ENCODE data around the gene SLC27A5. TPM values are rescaled to one million over a fixed set of nuclear protein-coding genes. Genes with fewer than 3 reads are reported as not detected.
"Not testable (repeated sequence)": the region's sequence is repeated elsewhere in the genome, so short reads cannot be mapped to it uniquely, and the experiment has no call there.

The SLC27A5 gene
- total RNA-seq, 2 donors from 2014 or later = 10.2 to 21.4 TPM

DNA sequence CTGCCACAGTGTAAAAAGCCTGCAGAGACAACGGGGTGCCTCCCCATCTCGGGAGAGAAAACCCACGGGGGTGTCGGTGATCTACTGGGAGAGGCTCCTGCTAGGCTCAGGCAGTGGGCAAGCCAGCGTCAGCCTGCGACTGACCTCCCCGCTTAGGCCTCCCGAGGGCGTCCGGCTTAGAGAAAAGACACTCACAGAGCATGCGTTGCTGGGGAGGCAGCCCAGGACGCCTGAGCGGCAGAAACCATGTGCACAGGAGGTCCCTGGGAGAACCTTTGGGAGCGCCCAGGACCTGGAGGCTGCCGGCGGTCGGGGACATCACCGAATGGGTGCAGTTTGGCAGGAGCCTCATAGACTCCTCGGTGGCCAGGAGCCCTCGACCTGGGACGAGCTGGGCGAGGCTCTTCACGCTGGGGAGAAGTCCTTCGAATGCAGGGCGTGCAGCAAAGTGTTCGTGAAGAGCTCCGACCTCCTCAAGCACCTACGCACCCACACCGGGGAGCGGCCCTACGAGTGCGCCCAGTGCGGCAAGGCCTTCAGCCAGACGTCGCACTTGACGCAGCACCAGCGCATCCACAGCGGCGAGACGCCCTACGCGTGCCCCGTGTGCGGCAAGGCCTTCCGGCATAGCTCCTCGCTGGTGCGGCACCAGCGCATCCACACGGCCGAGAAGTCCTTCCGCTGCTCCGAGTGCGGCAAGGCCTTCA lies 40.8 kb downstream of the SLC27A5 start:
- H3K9me3 Mint-ChIP-seq; DNase-seq (ENCODE audit: low spot score in 2 of 2); H3K36me3 Mint-ChIP-seq; H3K27ac Mint-ChIP-seq; ATAC-seq: not testable (repeated sequence)

DNA sequence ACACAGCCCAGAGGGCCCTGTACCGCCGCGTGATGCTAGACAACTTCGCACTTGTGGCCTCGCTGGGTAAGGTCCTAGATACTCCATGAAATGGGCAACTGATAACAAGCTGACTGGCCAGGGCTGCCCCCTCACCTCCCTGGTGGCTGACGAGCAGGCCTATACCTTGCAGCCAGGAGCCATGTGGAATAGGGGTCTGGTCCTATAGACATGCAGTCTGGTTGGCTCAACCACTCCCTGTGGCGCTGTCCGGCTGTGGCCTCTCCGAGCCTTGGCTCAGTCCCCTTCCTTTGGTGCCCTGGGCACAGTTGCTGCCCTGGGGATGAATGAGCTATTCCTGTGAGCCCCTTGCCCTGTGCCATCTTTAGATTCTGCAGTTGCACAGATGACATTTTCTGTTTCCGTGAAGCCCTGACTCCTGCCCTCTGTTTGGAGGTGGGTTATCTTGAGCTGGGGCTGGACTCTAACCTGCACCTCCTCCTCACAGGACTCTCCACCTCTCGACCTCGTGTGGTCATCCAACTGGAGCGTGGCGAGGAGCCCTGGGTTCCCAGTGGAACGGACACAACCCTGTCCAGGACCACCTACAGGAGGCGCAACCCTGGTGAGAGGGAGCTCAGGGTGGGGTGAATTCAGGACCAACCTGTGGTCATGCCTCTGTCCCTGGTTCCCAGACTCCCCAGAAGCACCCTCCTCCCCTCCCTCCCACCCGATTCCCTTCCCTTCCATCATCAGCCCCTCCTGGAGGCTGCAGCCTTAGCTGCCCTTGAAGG lies 42.4 kb downstream of the SLC27A5 start:
- ATAC-seq = no peak
- Mint-ChIP-seq H3K9me3 (no peaks in the 10 kb centered on the region), H3K36me3 (no peaks in the 10 kb centered on the region), H3K27ac (peak overlapping the region; percentile 22 to 83)
- no peak for DNase-seq (ENCODE audit: low spot score in 2 of 2)

DNA sequence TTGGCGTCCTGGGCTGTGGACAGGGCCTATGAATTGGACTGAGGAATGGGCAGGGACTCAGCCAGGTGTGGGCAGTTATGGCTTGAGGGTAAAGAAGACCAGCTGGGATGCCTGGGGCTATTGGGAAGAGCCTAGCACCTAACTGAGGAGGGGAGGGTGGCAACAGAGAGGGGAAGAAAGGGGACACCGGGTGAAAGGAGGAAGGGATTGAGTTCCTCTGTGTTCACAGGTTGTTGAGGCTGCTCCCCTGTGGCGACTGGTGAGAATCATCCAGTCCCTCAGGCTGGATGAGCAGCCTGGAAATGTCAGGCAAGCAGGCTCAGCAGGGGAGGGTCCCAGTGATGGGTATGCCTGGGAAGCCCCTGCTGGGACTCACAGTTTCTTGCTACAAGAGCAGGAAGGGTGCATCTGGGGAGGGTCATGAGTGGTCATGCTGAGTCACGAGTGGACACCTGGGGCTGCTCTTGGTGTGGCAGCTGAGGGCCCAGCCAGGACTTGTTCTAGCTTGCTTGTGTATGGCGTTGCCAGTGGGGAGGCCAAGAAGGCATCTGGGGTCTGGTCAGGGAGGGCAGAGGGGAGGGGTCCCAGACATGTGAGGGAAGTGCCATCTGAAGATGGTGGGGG lies 43.5 kb downstream of the SLC27A5 start:
- peak overlapping the region; percentile 83 to 94 for H3K27ac Mint-ChIP-seq
- H3K36me3 Mint-ChIP-seq = no peaks in the 10 kb centered on the region
- DNase-seq (ENCODE audit: low spot score in 2 of 2) = peak in 1 of 2 donors; percentile 52
- ATAC-seq = no peak
- no peaks in the 10 kb centered on the region for H3K9me3 Mint-ChIP-seq

DNA sequence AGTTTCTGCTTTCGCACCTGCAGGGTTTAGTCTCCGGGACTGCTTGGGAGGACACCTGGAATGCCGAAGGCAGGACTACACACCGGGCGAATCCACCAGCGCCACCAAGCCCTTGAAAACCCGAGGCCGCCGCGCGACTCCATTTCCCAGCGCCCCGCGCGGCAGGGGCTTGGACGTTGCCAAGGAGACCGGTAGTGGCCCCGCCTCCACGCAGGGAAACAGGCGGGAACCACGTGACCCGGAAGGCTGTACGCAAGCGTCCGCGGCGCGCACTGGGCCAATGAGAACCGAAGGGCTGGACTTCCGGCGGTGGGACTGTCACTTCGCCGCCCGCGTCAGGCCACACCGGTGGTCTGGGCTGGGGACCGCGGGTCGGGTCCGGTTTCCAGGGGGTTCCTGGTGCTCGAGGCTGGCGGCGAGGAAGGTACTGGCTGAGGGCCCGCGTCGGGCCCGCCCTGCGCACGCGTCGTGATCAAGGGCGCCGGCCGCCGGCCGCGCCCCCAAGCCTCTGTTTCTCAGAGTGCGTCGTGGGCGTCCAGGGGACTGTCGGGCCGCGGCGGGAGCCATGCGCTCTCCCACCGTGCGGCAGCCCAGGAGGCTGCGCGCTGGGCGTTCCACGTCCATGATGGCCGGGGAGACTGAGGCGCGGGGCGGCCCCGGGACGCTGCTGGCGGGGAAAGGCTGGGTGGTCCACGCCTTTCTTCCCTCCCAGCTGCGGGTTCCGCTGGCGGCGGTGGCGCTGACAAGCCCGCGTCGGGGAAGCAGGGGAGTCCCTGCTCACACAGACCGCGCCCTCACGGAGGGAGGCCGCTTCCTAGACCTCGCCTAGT lies 44.8 kb downstream of the SLC27A5 start, which contains the start of gene ZNF324:
TSS of gene ZNF324 (plus strand) at position 321 of the 830 bp plus-strand sequence. CDS start 2,106 bp downstream, outside the sequence.
- H3K36me3 Mint-ChIP-seq = no peaks in the 10 kb centered on the region
- ATAC-seq = peak; percentile 99

DNA sequence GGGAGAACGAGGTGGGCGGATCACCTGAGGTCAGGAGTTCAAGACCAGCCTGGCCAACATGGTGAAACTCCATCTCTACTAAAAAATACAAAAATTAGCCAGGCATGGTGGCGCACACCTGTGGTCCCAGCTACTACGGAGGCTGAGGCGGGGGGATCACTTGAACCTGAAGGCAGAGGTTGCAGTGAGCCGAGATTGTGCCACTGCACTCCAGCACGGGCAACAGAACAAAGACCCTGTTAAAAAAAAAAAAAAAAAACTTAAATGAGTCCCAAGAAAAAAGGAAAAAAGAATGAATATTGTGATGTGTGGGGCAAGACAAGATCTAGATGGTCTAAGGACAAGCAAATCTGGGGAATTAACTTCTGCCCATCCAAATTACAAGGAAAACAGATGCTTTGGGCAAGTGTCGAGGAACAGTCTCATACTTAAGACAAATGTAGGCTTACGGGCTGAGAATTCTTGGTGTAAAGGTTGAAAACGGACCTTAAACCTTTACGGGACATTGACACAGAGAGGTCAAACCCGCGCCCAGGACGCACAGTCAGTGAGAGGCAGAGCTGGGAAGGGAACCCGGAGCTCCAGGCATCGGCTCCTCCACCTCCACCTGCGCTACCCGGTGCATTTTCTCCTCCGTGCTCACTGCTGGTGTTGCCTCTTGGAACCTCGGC lies 45.6 kb downstream of the SLC27A5 start:
- no peak for DNase-seq (ENCODE audit: low spot score in 2 of 2)
- no peaks in the 10 kb centered on the region for H3K9me3 Mint-ChIP-seq

More for the DNA sequence above, 44.8 kb downstream of the SLC27A5 start, which contains the start of gene ZNF324:
- Mint-ChIP-seq H3K9me3 (no peaks in the 10 kb centered on the region), H3K27ac (peak within 1 kb of the TSS; percentile 83 to 94)
- peak; percentile 97 for DNase-seq (ENCODE audit: low spot score in 2 of 2)

DNA sequence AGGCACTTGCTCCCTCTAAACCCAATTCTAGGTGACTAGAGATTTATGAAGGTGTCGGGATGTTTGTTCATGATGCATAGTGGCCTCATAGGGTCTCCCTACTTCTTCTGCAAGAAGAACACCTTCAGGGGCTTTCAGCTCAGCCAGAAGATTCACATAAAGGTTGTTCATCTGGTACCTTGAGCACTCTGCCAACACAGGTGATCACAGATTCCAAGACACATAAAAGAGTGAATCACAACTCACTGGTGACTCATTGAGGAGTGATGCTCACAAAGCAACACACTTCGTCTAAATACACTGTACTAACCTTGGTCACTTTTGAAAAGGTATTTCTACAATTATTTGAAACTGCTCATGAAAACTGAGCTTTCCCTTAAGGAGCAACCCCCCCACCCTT lies 51.8 kb downstream of the SLC27A5 start:
- H3K9me3 Mint-ChIP-seq = peaks cover 0 to 4% of the 10 kb centered on the region in 2 donors
- H3K36me3 Mint-ChIP-seq = peaks cover 8 to 12% of the 10 kb centered on the region in 2 donors
- ATAC-seq = peak in 1 of 2 donors; percentile 47
- no peak for DNase-seq (ENCODE audit: low spot score in 2 of 2)
- no peak overlapping the region for H3K27ac Mint-ChIP-seq

More for the DNA sequence above, 45.6 kb downstream of the SLC27A5 start:
- peak; percentile 15 to 27 for ATAC-seq
- H3K27ac Mint-ChIP-seq = peak overlapping the region in 1 of 2 donors; percentile 83
- H3K36me3 Mint-ChIP-seq = no peaks in the 10 kb centered on the region

DNA sequence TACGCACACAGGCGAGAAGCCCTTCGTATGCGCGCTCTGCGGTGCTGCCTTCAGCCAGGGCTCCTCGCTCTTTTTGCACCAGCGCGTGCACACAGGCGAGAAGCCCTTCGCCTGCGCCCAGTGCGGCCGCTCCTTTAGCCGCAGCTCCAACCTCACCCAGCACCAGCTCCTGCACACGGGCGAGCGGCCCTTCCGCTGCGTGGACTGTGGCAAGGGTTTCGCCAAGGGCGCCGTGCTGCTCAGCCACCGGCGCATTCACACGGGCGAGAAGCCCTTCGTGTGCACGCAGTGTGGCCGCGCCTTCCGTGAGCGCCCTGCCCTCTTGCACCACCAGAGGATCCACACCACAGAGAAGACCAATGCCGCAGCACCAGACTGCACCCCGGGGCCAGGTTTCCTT lies 55.7 kb downstream of the SLC27A5 start:
- DNase-seq (ENCODE audit: low spot score in 2 of 2) (no peak), ATAC-seq (no peak)
- H3K36me3 Mint-ChIP-seq = peaks cover 8 to 18% of the 10 kb centered on the region in 2 donors
- H3K27ac Mint-ChIP-seq = no peak overlapping the region
- H3K9me3 Mint-ChIP-seq = peaks cover 0 to 4% of the 10 kb centered on the region in 2 donors

DNA sequence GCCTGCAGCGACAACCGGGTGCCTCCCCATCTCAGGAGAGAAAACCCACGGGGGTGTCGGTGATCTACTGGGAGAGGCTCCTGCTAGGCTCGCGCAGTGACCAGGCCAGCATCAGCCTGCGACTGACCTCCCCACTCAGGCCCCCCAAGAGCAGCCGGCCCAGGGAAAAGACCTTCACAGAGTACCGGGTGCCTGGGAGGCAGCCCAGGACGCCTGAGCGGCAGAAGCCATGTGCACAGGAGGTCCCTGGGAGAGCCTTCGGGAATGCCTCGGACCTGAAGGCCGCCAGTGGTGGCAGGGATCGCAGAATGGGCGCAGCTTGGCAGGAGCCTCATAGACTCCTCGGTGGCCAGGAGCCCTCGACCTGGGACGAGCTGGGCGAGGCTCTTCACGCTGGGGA lies 56.5 kb downstream of the SLC27A5 start:
- Mint-ChIP-seq H3K9me3 (peaks cover 0 to 7% of the 10 kb centered on the region in 2 donors), H3K36me3 (peaks cover 8 to 21% of the 10 kb centered on the region in 2 donors), H3K27ac (no peak overlapping the region)
- ATAC-seq (no peak), DNase-seq (ENCODE audit: low spot score in 2 of 2) (no peak)

DNA sequence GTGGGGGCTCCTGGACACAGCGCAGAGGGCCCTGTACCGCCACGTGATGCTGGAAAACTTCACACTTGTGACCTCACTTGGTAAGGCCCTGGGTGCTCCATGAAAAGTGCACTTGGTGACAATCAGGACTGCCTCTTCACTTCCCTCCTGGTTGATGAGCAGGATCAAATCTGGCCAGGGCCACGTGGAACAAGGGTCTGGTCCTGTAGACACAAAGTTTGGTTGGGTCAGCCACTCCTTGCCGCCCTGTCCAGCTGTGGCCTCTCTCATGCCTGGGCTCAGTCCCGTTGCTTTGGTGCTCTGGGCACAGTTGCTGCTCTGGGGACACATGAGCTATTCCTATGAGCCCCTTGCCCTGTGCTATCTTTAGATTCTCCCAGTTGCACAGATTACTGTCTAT lies 58.0 kb downstream of the SLC27A5 start:
- DNase-seq (ENCODE audit: low spot score in 2 of 2) = no peak
- Mint-ChIP-seq H3K27ac (peak overlapping the region in 1 of 2 donors; percentile 46), H3K9me3 (peaks cover 4 to 18% of the 10 kb centered on the region in 2 donors), H3K36me3 (peaks cover 15 to 36% of the 10 kb centered on the region in 2 donors)
- ATAC-seq = no peak

DNA sequence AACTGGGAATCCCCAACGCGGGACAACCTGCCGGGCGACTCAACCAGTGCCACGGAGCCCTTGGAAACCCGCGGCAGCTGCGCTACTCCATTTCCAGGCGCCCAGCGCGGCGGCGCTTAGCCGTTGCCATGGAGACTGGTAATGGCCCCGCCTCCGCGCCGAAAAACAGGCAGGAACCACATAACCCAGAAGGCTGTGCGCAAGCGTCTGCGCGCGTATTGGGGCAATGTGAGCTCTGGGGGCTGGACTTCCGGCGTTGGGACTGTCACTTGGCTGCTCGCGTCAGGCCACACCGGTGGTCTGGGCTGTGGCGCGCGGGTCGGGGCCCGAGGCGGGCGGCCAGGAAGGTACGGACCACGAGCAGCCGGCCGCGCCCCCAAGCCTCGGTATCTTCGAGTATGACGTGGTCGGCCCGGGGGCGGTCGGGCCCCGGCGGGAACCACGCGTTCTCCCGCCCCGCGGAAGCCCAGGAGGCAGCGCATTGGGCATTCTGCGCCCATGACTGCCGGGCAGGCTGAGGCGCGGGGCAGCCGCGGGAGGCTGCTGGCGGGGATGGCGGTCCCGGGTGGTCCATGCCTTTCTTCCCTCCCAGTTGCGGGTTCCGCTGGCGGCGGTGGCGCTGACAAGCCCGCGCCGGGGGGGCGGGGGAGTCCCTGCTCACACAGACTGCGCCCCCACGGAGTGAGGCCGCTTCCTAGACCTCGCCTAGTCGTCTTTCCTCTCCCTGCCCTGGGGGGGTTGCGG lies 60.3 kb downstream of the SLC27A5 start, which contains the start of gene ZNF324B:
TSS of gene ZNF324B (plus strand) at position 265 of the 744 bp plus-strand sequence. CDS start 2,080 bp downstream, outside the sequence.
- DNase-seq (ENCODE audit: low spot score in 2 of 2) = peak; percentile 95 to 96
- peak; percentile 97 to 98 for ATAC-seq
- H3K27ac Mint-ChIP-seq = peak within 1 kb of the TSS; percentile 68 to 72
- peaks cover 7 to 27% of the 10 kb centered on the region in 2 donors for H3K9me3 Mint-ChIP-seq
- H3K36me3 Mint-ChIP-seq = peaks cover 19 to 39% of the 10 kb centered on the region in 2 donors

DNA sequence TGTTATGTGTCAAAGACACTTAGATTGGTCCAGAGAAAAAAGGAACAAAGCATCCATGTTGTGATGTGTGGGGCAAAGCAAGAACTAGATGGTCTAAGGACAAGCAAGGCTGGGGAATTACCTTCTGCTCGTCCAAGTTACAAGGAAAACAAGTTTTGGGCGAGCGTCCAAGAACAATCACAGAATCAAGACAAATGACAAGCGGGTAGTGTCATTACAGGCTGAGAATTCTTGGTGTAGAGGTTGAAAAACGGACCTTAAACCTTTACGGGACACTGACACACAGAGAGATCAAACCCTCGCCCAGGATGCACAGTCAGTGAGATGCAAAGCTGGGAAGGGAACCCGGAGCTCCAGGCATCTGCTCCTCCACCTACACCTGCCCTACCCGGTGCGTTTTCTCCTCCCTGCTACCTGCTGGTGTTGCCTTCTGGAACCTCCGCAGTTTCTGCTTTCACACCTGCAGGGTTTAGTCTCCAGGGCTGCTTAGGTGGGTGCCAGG lies 60.9 kb downstream of the SLC27A5 start:
- peak overlapping the region in 1 of 2 donors; percentile 9 for H3K27ac Mint-ChIP-seq
- H3K9me3 Mint-ChIP-seq = peaks cover 7 to 27% of the 10 kb centered on the region in 2 donors
- peaks cover 16 to 38% of the 10 kb centered on the region in 2 donors for H3K36me3 Mint-ChIP-seq
- ATAC-seq (peak in 1 of 2 donors; percentile 29), DNase-seq (ENCODE audit: low spot score in 2 of 2) (no peak)

DNA sequence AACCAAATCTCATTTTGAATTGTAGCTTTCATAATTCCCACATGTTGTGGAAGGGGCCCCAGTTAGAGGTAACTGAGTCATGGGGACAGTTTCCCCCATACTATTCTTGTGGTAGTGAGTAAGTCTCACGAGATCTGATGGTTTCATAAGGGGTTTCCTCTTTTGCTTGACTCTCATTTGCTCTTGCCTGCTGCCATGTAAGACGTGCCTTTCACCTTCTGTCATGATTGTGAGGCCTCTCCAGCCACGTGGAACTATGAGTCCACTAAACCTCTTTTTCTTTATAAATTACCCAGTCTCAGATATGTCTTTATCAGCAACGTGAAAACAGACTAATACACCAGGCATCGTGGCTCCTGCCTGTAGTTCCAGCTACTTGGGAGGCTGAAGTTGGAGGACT lies 61.8 kb downstream of the SLC27A5 start:
- ATAC-seq = peak in 1 of 2 donors; percentile 13
- peaks cover 16 to 38% of the 10 kb centered on the region in 2 donors for H3K36me3 Mint-ChIP-seq
- H3K27ac Mint-ChIP-seq; DNase-seq (ENCODE audit: low spot score in 2 of 2): not testable (repeated sequence)
- H3K9me3 Mint-ChIP-seq = peaks cover 7 to 27% of the 10 kb centered on the region in 2 donors

DNA sequence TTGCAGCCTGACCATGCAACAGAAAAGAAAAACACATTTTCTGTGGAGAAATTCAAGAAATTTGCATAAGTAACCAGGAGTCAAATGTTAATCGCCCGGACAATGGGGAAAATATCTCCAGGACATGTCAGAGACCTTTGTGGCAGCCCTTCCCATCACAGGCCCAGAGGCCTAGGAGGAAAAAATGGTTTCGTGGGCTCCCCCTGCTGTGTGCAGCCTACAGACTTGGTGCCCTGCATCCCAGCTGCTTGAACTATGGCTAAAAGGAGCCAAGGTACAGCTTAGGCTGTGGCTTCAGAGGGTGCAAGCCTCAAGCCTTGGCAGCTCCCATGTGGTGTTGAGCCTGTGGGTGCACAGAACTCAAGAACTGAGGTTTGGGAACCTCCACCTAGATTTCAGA lies 62.9 kb downstream of the SLC27A5 start:
- Mint-ChIP-seq H3K36me3 (peaks cover 16 to 38% of the 10 kb centered on the region in 2 donors), H3K9me3 (peaks cover 7 to 27% of the 10 kb centered on the region in 2 donors)
- not testable (repeated sequence) for ATAC-seq; H3K27ac Mint-ChIP-seq; DNase-seq (ENCODE audit: low spot score in 2 of 2)
